ENCODE data around the gene NR3C2.

DNA sequence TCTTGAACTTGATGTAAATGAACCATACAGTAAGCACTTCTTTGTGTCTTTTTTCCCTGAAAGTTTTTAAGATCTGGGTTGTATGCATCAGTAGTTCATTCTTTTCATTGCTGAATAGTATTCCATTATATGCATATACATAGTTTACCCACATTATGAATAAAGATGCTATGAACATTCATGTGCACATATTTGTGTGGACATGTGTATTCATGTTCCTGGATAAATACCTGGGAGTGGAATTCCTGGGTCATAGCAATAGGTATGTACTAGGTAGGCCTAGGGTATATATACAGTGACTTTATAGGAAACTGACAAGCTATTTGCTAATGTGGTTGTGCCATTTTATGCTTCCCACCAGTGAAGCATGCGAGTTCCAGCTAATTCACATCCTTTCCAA, 215.9 kb downstream of the NR3C2 start:
- TF ChIP-seq, protein P1, sequence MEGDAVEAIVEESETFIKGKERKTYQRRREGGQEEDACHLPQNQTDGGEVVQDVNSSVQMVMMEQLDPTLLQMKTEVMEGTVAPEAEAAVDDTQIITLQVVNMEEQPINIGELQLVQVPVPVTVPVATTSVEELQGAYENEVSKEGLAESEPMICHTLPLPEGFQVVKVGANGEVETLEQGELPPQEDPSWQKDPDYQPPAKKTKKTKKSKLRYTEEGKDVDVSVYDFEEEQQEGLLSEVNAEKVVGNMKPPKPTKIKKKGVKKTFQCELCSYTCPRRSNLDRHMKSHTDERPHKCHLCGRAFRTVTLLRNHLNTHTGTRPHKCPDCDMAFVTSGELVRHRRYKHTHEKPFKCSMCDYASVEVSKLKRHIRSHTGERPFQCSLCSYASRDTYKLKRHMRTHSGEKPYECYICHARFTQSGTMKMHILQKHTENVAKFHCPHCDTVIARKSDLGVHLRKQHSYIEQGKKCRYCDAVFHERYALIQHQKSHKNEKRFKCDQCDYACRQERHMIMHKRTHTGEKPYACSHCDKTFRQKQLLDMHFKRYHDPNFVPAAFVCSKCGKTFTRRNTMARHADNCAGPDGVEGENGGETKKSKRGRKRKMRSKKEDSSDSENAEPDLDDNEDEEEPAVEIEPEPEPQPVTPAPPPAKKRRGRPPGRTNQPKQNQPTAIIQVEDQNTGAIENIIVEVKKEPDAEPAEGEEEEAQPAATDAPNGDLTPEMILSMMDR (IDR thresholded peaks at IDR 0.05): no peak
- no peak for TF ChIP-seq POLR2A (IDR thresholded peaks at IDR 0.05)
- no peak for TF ChIP-seq EP300 (IDR thresholded peaks at IDR 0.05)

Data from tibial nerve (tissue), 4 donors.